Activated T-cell treated with anti-CD3 and anti-CD28 coated beads for 4 hours (primary cell): ENCODE results near the gene ACHE.

Experiments used
- DNase-seq: peaks from one replicate; pipeline ENCODE4 v3.0.0-alpha.2; 2020

ACHE gene

DNA sequence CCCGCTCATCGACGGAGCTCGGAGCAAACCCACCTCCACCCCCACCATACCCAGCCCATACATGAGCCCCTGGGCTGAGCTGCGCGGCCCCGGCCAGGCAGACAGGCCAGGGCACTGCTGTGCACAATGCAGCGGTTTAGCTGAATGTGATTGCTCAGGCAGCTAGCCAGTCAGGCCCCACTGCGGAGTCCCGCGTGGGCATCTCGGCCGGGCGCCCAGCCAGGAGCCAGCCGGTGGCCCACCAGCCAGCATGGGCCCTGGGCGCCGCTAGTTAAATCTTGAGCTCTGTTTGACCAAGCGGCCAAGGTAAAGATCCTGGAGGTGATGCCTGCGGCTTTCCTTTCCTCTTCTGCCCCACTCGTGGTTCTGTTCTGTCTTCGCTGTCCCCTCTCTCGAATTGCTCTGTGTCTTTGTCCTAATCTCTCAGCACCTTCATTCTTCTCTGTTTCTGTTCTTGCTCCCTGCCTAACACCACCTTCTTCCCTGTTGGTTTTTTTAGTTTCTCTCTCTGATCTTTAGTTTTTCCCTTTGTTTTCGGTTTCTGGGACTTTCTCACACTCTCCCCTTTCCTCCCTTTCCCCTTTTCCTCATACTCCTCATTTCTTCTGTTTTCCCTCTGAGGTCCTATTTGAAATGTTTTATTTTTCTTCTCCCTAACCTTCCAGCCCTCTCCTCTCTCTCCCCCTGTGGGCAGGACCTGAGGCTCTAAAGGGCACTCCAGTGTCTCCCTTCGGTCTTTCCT is 12.7 kb downstream of the ACHE start:
- DNase-seq = no peak

- no peak for DNase-seq
Measured at GRCh38 chr7:100882201-100882600, 13.5 kb downstream of the ACHE start.

GRCh38 chr7:100881136-100881535 is 14.6 kb downstream of the ACHE start:
- DNase-seq = no peak

GRCh38 chr7:100880645-100881044 is 15.0 kb downstream of the ACHE start:
- no peak for DNase-seq

DNA sequence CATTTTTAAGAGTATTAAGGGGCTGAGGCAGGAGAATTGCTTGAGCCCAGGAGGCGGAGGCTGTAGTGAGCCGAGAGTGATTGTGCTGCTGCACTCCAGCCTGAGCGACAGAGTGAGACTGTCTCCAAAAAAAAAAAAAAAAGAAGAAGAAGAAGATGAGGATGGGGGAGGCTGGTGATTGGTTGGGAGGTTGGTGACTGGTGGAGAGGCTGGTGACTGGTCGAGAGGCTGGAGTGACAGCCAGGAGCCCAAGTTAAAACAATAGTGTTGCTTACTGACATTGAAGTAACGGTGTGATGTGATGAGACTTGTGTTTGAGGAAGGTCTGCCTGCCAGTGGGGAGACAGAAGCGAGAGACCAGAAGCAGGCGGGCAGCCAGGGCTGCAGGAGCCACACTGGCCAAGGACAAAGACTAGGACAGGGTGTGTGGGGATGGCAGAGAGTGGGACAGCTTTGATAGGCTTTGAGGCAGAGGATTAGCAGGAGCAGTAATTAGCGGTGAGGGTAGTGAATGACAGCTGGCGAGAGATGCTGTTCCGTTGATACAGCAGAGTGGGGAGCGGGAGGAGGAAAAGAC is 15.9 kb downstream of the ACHE start:
- no peak for DNase-seq

DNA sequence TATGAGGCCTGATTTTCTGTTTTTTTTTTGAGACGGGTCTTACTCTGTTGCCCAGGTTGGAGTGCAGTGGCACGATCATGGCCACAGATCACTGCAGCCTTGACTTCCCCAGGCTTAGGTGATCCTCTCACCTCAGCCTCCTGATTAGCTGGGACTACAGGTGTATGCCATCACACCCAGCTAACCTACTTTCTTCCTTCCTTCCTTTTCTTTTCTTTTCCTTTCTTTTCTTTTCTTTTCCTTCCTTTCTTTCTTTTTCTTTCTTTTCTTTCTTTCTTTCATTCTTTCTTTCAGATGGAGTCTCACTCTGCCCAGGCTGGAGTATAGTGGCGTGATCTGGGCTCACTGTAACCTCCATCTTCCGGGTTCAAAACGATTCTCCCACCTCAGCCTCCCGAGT is 17.0 kb downstream of the ACHE start:
- DNase-seq = no peak

DNA sequence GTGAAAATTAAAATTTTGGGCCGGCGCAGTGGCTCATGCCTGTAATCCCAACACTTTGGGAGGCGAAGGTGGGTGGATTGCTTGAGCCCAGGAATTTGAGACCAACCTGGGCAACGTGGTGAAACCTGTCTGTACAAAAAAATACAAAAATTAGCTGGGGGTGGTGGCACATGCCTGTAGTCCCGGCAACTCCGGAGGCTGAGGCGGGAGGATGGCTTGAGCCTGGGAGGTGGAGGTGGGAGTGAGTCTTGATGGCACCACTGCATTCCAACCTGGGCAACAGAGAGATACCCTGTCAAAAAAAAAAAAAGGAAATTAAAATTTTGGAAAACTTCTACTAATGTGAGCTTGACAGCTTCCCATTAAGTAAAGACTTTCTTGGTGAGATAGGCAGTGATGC is 17.7 kb downstream of the ACHE start:
- DNase-seq = no peak

- no peak for DNase-seq
Measured at GRCh38 chr7:100875356-100875751, 20.3 kb downstream of the ACHE start.

- DNase-seq = peak; percentile 98
Measured at GRCh38 chr7:100874577-100875355, 20.9 kb downstream of the ACHE start, which contains the start of gene SRRT. Gene SRRT, plus strand, starts transcription at chr7:100875103. Its CDS starts 488 bp downstream, at chr7:100875591.

- no peak for DNase-seq
Measured at GRCh38 chr7:100874300-100874576, 21.4 kb downstream of the ACHE start.

- no peak for DNase-seq
Measured at GRCh38 chr7:100873599-100874299, 21.9 kb downstream of the ACHE start.

DNA sequence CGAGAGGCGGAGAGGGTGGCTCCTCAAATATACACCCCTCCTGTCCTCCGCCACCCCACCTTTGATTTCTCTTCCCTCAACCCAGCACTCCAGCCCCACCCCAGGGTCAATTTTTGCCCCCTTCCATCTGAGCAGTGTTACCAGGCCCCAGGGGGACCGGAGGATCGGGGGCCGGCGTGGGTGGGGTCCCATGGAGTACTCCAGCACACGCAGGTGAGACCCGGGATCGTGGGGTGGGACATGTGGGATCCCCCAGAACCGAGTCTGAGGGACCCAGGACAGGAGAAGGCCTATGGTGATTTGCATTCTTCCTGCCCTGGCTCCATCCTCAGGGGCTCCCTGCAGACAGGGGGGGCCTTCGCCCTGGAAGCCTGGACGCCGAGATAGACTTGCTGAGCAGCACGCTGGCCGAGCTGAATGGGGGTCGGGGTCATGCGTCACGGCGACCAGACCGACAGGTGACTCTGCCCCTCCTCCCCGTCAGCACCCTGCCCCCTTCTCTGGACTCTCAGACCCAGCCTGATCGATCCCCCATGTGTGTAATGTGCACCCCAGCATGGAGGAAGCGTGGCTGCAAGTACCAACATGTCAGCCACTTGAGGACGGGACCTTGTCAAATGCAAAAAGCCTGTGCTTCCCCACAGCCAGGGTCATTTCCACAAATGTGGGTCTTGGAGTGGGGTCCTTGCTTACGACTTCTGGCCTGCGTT is 27.8 kb downstream of the ACHE start:
- no peak for DNase-seq

DNA sequence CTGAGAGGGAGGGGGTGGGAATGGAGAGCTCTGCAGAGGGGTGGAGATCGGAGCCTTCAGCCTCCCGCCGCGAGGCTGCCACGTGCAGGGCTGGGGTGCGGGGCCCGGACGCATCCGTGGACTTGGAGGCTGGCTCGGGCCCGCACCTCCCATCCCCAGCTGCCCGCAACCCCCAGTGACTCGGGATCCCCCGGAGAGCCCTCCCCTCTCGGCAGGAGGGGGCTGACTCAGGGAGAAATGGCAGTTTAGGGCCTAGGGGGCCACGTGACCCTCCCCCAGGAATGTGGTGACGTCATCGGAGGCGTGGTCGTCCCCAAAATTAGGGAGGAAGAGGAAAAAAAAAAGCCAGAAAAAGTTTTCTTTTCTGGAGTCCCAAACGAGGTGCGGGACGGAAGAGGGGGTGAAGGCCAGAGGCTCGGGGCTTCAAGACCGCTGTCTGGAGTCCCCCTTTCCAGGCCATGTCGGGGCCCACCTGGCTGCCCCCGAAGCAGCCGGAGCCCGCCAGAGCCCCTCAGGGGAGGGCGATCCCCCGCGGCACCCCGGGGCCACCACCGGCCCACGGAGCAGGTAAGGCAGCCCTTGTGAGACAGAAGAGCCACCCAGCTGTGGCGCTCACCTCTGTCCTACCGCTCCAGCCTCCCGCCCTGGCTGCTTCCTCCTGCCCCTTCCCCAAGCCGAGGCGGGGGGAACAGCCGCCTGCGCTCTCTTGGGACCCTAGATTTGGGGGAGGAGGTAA is 28.5 kb downstream of the ACHE start, which contains the start of gene TRIP6:
TSS of gene TRIP6 (plus strand) at position 348 of the 736 bp plus-strand sequence. CDS start at position 459, 111 bp downstream.
- peak; percentile 60 for DNase-seq

DNA sequence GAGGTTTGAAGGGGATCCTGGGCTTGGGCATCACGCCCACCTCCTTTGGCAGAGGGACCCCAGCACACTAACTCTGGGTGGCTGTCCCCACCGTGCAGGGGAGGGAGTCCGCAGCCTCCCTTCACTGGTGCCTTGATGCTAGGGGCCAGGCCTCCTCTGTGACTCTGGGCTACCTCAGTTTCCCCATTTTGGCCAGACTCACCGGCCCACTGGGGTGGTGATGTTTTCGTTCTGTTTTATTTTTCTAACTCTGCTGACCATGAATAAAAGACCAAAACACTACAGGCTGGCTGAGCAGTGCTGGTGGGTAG is 29.0 kb downstream of the ACHE start:
- DNase-seq = no peak

DNA sequence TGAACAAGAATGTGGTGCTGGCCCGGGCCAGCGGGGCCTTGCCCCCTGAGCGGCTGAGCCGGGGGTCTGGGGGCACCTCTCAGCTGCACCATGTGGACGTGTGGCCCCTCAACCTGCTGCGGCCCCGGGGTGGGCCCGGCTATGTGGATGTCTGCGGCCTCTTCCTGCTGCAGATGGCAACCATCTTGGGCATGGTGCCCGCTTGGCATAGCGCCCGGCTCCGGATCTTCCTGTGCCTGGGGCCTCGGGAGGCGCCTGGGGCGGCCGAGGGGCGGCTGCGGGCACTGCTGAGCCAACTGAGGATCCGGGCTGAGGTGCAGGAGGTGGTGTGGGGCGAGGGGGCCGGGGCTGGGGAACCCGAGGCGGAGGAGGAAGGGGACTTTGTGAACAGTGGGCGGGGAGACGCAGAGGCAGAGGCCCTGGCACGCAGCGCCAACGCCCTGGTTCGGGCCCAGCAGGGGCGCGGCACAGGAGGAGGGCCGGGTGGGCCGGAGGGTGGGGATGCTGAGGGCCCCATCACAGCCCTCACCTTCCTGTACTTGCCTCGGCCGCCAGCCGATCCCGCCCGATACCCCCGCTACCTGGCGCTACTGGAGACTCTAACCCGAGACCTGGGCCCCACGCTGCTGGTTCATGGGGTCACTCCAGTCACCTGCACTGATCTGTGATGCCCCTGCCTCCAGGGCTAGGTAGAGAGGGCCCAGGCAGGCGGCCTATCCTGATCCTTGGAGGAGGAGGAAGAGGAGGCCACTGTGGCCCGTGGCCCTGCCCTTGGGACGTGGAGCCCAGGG is 29.6 kb downstream of the ACHE start:
- DNase-seq = no peak

DNA sequence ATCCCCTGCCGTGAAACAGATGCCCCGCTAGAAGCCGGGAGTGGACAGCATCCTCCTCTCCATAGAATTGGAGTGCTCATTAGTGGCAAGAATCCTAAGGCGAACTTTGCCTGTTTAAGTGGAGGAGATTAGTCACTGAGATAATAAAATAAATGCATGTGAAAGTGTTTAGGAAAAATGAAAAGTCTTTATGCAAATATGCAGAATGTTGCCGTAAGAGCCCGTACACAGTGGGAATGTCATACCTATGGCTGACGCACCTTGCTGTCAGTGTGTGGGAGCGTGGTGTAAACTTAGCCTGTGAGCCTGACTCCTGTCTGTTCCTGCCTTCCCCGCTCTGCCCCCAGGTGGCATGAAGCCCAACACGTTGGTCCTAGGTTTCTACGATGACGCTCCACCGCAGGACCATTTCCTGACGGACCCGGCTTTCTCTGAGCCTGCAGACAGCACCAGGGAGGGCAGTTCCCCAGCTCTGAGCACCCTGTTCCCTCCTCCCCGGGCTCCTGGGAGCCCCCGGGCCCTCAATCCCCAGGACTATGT is 30.2 kb downstream of the ACHE start:
- no peak for DNase-seq

DNA sequence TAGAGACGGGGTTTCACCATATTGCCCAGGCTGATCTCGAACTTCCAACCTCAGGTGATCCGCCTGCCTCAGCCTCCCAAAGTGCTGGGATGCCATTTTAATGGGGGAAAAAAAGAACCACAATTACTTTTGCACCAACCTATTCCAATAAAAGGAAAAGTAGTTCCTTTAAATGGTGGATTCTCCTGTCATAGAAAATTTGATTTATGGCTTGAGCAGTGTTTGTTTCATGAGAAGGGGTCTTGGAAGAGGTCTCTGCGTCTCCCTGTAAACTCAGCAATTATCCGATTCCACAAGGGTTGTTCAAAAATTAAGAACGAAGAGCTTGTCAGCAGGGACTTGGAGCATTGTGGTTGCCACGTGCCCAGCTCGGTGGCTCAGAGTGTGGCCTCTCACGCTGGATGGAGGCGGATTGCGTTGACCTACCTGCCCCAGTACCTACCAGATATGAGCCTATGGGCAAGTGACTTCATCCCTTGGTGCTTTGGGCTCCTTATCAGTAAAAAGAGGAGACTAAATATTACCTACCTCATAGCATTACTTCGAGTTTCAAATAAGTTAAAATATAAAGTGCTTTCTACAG is 31.3 kb downstream of the ACHE start:
- DNase-seq = no peak

DNA sequence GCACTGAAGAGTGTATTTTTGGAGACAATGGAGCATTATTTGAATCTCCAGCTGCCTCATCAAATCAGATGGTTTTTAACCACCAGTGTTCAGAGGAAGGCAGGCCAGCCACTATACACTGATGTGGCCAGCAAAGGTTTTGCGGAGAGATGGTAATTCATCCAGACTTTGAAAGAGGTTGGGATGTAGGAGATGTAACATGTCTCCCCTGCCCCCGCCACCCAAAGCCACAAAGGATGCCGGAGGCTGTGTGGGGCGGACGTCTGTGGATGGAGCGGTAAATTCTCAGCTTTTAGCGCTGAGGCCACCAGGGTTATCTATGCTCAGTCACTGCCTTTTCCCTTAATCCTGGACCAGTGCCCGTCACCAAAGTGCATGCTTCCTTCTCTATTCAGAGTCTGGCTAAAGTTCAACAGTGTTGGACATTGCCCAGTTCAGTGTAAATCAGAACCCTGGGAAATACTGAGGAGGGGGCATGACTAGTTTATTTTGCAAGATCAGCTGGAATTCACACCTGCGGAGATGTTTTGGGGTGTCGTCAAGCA is 32.2 kb downstream of the ACHE start:
- no peak for DNase-seq

GRCh38 chr7:100861616-100861985 is 34.1 kb downstream of the ACHE start:
- no peak for DNase-seq
